Brain microvascular endothelial cell (primary cell): ENCODE results near the gene AATK.

ENCODE experiments used
- DNase-seq: peaks from one replicate; pipeline ENCODE4 v3.0.0-alpha.2; 2020
- H3K27ac ChIP-seq: fragments of 250-450 bp; sonication (Bioruptor Pico); 2 replicates; pipeline ENCODE4 v1.5.1; 2020; ENCODE audit warnings: mild to moderate bottlenecking, moderate library complexity
- H3K27me3 ChIP-seq: fragments of 250-450 bp; sonication (Bioruptor Pico); replicated peaks from 2 replicates; pipeline ENCODE4 v1.5.1; 2020; ENCODE audit warnings: mild to moderate bottlenecking
- H3K36me3 ChIP-seq: fragments of 250-450 bp; sonication (Bioruptor Pico); replicated peaks from 2 replicates; pipeline ENCODE4 v1.5.1; 2020; ENCODE audit warnings: mild to moderate bottlenecking
- H3K4me3 ChIP-seq: 2 replicates; pipeline ENCODE4 v1.5.1; 2011; ENCODE audit warnings: low read depth, mild to moderate bottlenecking, control low read depth, low read length, moderate library complexity
- in situ Hi-C: cut with HindIII; loops from 2 replicates; pipeline ENCODE4 v1.10.0; 2017; ENCODE audit warnings: low sequenced_read_pairs, low pct_ligation_motif_present
- TF ChIP-seq, protein P1 (sequence below): IDR thresholded peaks from 2 replicates; pipeline ENCODE4 v1.5.1; 2011; ENCODE audit warnings: low read depth, mild to moderate bottlenecking, moderate library complexity, low read length, control low read depth, inconsistent platforms; ENCODE audit errors: missing control alignments

Gene AATK

DNA sequence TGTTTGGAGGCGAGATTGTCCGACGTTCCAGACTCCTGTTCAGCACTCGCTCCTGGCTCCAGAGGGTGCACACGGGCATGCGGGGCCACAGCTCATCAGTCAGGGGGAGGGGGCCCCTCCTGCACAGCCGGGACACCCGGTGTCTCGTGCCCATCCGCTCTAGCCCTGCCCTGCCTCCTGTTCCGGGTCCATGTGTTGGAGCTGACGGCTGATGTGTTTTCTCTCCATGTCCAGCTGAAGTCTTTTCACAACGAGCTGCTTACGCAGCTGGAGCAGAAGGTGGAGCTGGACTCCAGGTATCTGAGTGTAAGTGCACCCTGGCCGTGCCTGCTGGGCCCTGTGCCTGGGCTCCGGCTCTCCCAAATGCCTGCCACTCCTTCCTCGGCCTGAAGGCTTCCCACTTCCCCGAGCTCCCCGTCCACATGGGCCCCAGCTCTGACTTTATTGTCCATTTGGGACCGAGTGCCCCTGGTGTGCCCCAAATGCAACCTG, 80.6 kb downstream of the AATK start:
- TF ChIP-seq, protein P1, sequence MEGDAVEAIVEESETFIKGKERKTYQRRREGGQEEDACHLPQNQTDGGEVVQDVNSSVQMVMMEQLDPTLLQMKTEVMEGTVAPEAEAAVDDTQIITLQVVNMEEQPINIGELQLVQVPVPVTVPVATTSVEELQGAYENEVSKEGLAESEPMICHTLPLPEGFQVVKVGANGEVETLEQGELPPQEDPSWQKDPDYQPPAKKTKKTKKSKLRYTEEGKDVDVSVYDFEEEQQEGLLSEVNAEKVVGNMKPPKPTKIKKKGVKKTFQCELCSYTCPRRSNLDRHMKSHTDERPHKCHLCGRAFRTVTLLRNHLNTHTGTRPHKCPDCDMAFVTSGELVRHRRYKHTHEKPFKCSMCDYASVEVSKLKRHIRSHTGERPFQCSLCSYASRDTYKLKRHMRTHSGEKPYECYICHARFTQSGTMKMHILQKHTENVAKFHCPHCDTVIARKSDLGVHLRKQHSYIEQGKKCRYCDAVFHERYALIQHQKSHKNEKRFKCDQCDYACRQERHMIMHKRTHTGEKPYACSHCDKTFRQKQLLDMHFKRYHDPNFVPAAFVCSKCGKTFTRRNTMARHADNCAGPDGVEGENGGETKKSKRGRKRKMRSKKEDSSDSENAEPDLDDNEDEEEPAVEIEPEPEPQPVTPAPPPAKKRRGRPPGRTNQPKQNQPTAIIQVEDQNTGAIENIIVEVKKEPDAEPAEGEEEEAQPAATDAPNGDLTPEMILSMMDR = no peak
- in situ Hi-C loops = no loop called here
- Histone ChIP-seq H3K4me3 (no peak overlapping the region), H3K27me3 (no peaks in the 10 kb centered on the region), H3K27ac (no peak overlapping the region), H3K36me3 (peaks cover 3% of the 10 kb centered on the region)
- no peak for DNase-seq

GRCh38 chr17:81084680-81085419, 81.2 kb downstream of the AATK start:
- no peaks in the 10 kb centered on the region for H3K27me3 ChIP-seq
- H3K36me3 ChIP-seq = peaks cover 3% of the 10 kb centered on the region
- H3K27ac ChIP-seq = no peak overlapping the region
- in situ Hi-C loops = no loop called here
- no peak for DNase-seq
- TF ChIP-seq, protein P1 = no peak
- H3K4me3 ChIP-seq = no peak overlapping the region

GRCh38 chr17:81083125-81083765, 82.8 kb downstream of the AATK start:
- in situ Hi-C loops = no loop called here
- TF ChIP-seq, protein P1 = no peak

DNA sequence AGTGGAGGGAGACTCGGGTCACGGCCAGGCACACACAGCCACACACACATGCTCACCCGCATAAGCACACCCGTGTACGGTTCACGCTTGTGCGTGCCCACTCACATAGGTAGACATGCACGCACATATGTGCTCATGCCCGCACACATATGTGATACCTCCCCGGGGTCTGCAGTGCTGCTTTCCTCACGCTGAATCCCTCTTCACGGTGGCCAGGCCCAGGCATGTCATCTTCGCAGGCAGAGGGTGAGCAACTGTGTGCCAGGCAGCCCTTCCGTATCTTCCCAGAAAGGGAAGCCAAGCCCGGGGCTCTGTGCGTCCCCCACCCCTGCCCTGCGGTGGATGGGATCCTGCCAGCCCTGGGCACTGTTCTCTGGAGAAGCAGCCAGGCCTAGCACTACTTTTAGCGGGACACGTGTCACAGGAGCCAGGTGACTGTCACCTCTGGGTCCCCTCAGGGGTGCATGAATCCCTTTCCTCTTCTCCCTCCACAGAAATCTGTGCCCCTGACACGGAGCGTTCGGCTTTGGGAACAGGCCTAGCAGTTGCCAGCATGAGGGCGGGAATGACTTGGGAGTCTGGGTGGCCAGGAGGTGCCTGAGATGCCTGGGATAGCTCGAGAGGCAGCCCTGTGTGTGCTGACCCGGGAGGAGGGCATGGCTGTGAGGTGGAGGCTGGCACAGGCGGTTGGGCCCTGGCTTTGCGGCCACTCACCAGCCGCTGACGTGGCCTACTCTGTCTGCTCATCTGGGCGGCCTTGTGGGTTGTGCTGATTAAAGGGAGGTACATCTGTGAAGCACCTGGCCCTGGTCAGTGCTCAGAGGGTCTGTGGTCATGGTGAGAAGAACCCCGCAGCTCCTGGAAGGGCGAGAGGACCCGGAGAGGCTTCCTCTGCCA, 83.6 kb downstream of the AATK start:
- in situ Hi-C loops = no loop called here
- Histone ChIP-seq H3K27ac (no peak overlapping the region), H3K4me3 (no peak overlapping the region)

More at GRCh38 chr17:81083125-81083765, 82.8 kb downstream of the AATK start:
- H3K36me3 ChIP-seq = peaks cover 3% of the 10 kb centered on the region
- no peaks in the 10 kb centered on the region for H3K27me3 ChIP-seq
- H3K4me3 ChIP-seq = no peak overlapping the region
- no peak overlapping the region for H3K27ac ChIP-seq
- DNase-seq = peak; percentile 7

More for the DNA sequence above, 83.6 kb downstream of the AATK start:
- H3K36me3 ChIP-seq = peaks cover 3% of the 10 kb centered on the region
- H3K27me3 ChIP-seq = no peaks in the 10 kb centered on the region
- TF ChIP-seq, protein P1 = no peak
- no peak for DNase-seq
